Motor neuron (in vitro differentiated cells): Measurements from ENCODE around the gene APBB2. TPM values are rescaled to one million over a fixed set of nuclear protein-coding genes. Genes with fewer than 3 reads are reported as not detected.

ENCODE experiments used
- ATAC-seq, 8 experiments: fragments of 200-7000 bp; cut with Tn5 transposase; replicated peaks in 6 of 8; 2 replicates each; pipeline ENCODE4 v1.8.0; 2021; ENCODE audit warnings: mild to moderate bottlenecking in 8 of 8, moderate library complexity in 8 of 8
- H3K27ac ChIP-seq, 2 donors: fragments of 250-450 bp; sonication (Bioruptor Pico); 2 replicates each; pipeline ENCODE4 v1.9.0; 2021; ENCODE audit warnings: antibody characterized with exemption in 2 of 2, mild to moderate bottlenecking in 2 of 2, moderate library complexity in 1 of 2
- H3K4me1 ChIP-seq, 2 donors: fragments of 250-450 bp; sonication (Bioruptor Pico); replicated peaks in 1 of 2; 2 replicates each; pipeline ENCODE4 v1.6.1; 2021; ENCODE audit warnings: antibody characterized with exemption in 2 of 2, mild to moderate bottlenecking in 2 of 2, moderate library complexity in 1 of 2
- H3K4me3 ChIP-seq, 5 donors: fragments of 250-450 bp; sonication (Bioruptor Pico); 2 replicates each; pipeline ENCODE4 v1.9.0; 2021; ENCODE audit warnings: antibody characterized with exemption in 5 of 5, mild to moderate bottlenecking in 5 of 5, moderate library complexity in 4 of 5
- WGBS, 10 experiments: fragments of 450-650 bp; shearing (Covaris generic); methylation state at CpG; one replicate each; pipeline ENCODE4 v1.0.0; 2022; 5-methylcytosine and 5-hydroxymethylcytosine counted together
- in situ Hi-C, 9 experiments: fragments of 400-800 bp; cut with MboI; loops; one replicate each; pipeline ENCODE4 v1.15.0; 2021; ENCODE audit warnings: low sequenced_read_pairs in 9 of 9, low pct_unique_long_range_greater_than_20kb in 2 of 9; ENCODE audit not compliant: unreplicated experiment in 9 of 9
- total RNA-seq, 8 experiments: library from RNA; unstranded; fragments of 300-600 nt; gene quantifications; 2 replicates each; pipeline versions ENCODE4 v1.2.3 to v1.2.4, GENCODE V29; 2022

Gene APBB2
- total RNA-seq, 8 experiments from 2014 or later: 32.2 to 68.9 (median 52.0) TPM

GRCh38 chr4:41236032-41236431, 21.7 kb upstream of the APBB2 start:
- 60 to 100% (median 96%) methylated on average over 1 of the region's 1 CpG; no CpG with 5 or more reads in 2 of the 10 experiments for WGBS, 10 experiments
- no peak overlapping the region for H3K4me3 ChIP-seq
- no peak overlapping the region for H3K27ac ChIP-seq
- no peaks in the 10 kb centered on the region for H3K4me1 ChIP-seq
- peak in 2 of 8 experiments; percentile 27 to 68 for ATAC-seq
- in situ Hi-C loops: no loop called here

- ATAC-seq: no peak
- 22 to 100% (median 87%) methylated on average over 1 to 3 of the region's 3 CpGs for WGBS, 10 experiments
- in situ Hi-C loops: no loop called here
- Histone ChIP-seq H3K4me1 (no peaks in the 10 kb centered on the region), H3K4me3 (no peak overlapping the region), H3K27ac (no peak overlapping the region)
These were observed 18.5 kb upstream of the APBB2 start for GRCh38 chr4:41232856-41233255.

- 48 to 100% (median 81%) methylated on average over 2 to 5 of the region's 5 CpGs for WGBS, 10 experiments
- no peak for ATAC-seq
- in situ Hi-C loops: no loop called here
- Histone ChIP-seq H3K27ac (no peak overlapping the region), H3K4me3 (no peak overlapping the region), H3K4me1 (no peaks in the 10 kb centered on the region)
These were observed 18.1 kb upstream of the APBB2 start for GRCh38 chr4:41232406-41232805.

GRCh38 chr4:41227902-41228301, 13.6 kb upstream of the APBB2 start:
- 0 to 100% (median 71%) methylated on average over 1 to 4 of the region's 4 CpGs; no CpG with 5 or more reads in 2 of the 10 experiments for WGBS, 10 experiments
- peak in 1 of 8 experiments; percentile 96 for ATAC-seq
- in situ Hi-C loops: no loop called here
- Histone ChIP-seq H3K4me1 (peaks cover 0 to 6% of the 10 kb centered on the region in 2 donors), H3K27ac (no peak overlapping the region), H3K4me3 (no peak overlapping the region)

- peak in 2 of 8 experiments; percentile 53 to 62 for ATAC-seq
- Histone ChIP-seq H3K4me3 (no peak overlapping the region), H3K4me1 (peaks cover 4 to 19% of the 10 kb centered on the region in 2 donors), H3K27ac (no peak overlapping the region)
- in situ Hi-C loops: loop anchor here in 3 of 9 experiments (25.0 kb wide), 3 partner anchors 235 to 485 kb away; partner anchors contain the start of gene NSUN7 (in 1 of the 3)
- 48 to 100% (median 80%) methylated on average over 2 to 4 of the region's 4 CpGs; no CpG with 5 or more reads in 1 of the 10 experiments for WGBS, 10 experiments
These were observed 7.7 kb upstream of the APBB2 start for GRCh38 chr4:41221850-41222645.

- H3K27ac ChIP-seq: no peak overlapping the region
- in situ Hi-C loops: loop anchor here in 3 of 9 experiments (25.0 kb wide), 3 partner anchors 232 to 482 kb away; partner anchors contain the start of gene NSUN7 (in 1 of the 3)
- H3K4me1 ChIP-seq: peaks cover 15 to 37% of the 10 kb centered on the region in 2 donors
- WGBS, 10 experiments: 74 to 100% (median 80%) methylated on average over 1 to 3 of the region's 3 CpGs; no CpG with 5 or more reads in 1 of the 10 experiments
- no peak overlapping the region for H3K4me3 ChIP-seq
- no peak for ATAC-seq
These were observed 5.1 kb upstream of the APBB2 start for GRCh38 chr4:41219421-41219950.

- Histone ChIP-seq H3K4me1 (peaks cover 15 to 37% of the 10 kb centered on the region in 2 donors), H3K27ac (no peak overlapping the region), H3K4me3 (no peak overlapping the region)
- ATAC-seq: no peak
- WGBS, 10 experiments: 88 to 100% (median 96%) methylated on average over 1 to 3 of the region's 3 CpGs; no CpG with 5 or more reads in 2 of the 10 experiments
- in situ Hi-C loops: loop anchor here in 3 of 9 experiments (25.0 kb wide), 3 partner anchors 231 to 481 kb away; partner anchors contain the start of gene NSUN7 (in 1 of the 3)
These were observed 4.4 kb upstream of the APBB2 start for GRCh38 chr4:41218703-41219102.

- ATAC-seq: no peak
- in situ Hi-C loops: loop anchor here in 3 of 9 experiments (25.0 kb wide), 3 partner anchors 230 to 480 kb away; partner anchors contain the start of gene NSUN7 (in 1 of the 3)
- WGBS, 10 experiments: 50 to 100% (median 84%) methylated on average over 1 to 2 of the region's 2 CpGs; no CpG with 5 or more reads in 2 of the 10 experiments
- peaks cover 15 to 30% of the 10 kb centered on the region in 2 donors for H3K4me1 ChIP-seq
- H3K27ac ChIP-seq: no peak overlapping the region
- H3K4me3 ChIP-seq: no peak overlapping the region
These were observed 3.0 kb upstream of the APBB2 start for GRCh38 chr4:41217374-41217773.

- H3K27ac ChIP-seq: peak overlapping the region; percentile 90 to 97
- peaks cover 12 to 28% of the 10 kb centered on the region in 2 donors for H3K4me1 ChIP-seq
- 0 to 44% (median 28%) methylated on average over 1 to 2 of the region's 2 CpGs; no CpG with 5 or more reads in 1 of the 10 experiments for WGBS, 10 experiments
- in situ Hi-C loops: loop anchor here in 3 of 9 experiments (25.0 kb wide), 3 partner anchors 230 to 480 kb away; partner anchors contain the start of gene NSUN7 (in 1 of the 3)
- no peak for ATAC-seq
- H3K4me3 ChIP-seq: peak overlapping the region; percentile 43 to 72 (median 46)
These were observed 2.6 kb upstream of the APBB2 start for GRCh38 chr4:41217020-41217333.

- in situ Hi-C loops: loop anchor here in 3 of 9 experiments (25.0 kb wide), 3 partner anchors 229 to 479 kb away; partner anchors contain the start of gene NSUN7 (in 1 of the 3)
- 3 to 40% (median 20%) methylated on average over 2 to 15 of the region's 59 CpGs; no CpG with 5 or more reads in 2 of the 10 experiments for WGBS, 10 experiments
- Histone ChIP-seq H3K4me3 (peak overlapping the region; percentile 43 to 72 (median 46)), H3K27ac (peak overlapping the region; percentile 90 to 97), H3K4me1 (peaks cover 11 to 27% of the 10 kb centered on the region in 2 donors)
- ATAC-seq: peak; percentile 44 to 74 (median 60)
These were observed 2.1 kb upstream of the APBB2 start for GRCh38 chr4:41216294-41217019.

- H3K27ac ChIP-seq: peak overlapping the region; percentile 90 to 97
- 17 to 80% (median 50%) methylated on average over 2 to 4 of the region's 8 CpGs; no CpG with 5 or more reads in 4 of the 10 experiments for WGBS, 10 experiments
- H3K4me3 ChIP-seq: peak overlapping the region; percentile 43 to 72 (median 46)
- in situ Hi-C loops: loop anchor here in 3 of 9 experiments (25.0 kb wide), 3 partner anchors 229 to 479 kb away; partner anchors contain the start of gene NSUN7 (in 1 of the 3)
- no peak for ATAC-seq
- peaks cover 11 to 27% of the 10 kb centered on the region in 2 donors for H3K4me1 ChIP-seq
These were observed 1.6 kb upstream of the APBB2 start for GRCh38 chr4:41215969-41216293.

- ATAC-seq: no peak
- Histone ChIP-seq H3K4me3 (no peak overlapping the region), H3K4me1 (peaks cover 11 to 27% of the 10 kb centered on the region in 2 donors), H3K27ac (no peak overlapping the region)
- in situ Hi-C loops: loop anchor here in 3 of 9 experiments (25.0 kb wide), 3 partner anchors 228 to 478 kb away; partner anchors contain the start of gene NSUN7 (in 1 of the 3)
- 20 to 100% (median 76%) methylated on average over 1 to 9 of the region's 9 CpGs; no CpG with 5 or more reads in 3 of the 10 experiments for WGBS, 10 experiments
These were observed 813 bp upstream of the APBB2 start for GRCh38 chr4:41215155-41215554.
